HepG2 (cell line): ENCODE data around the gene NAPG. TPM values are rescaled to one million over a fixed set of nuclear protein-coding genes. Genes with fewer than 3 reads are reported as not detected.
A peak's percentile ranks its signal among the peaks of the same experiment; 100 is the strongest.

Source experiments
- GATAD1 ChIP-seq: IDR thresholded peaks from 2 replicates; pipeline ENCODE4 v1.6.1; 2016; ENCODE audit warnings: missing genetic modification reagents, missing compliant biosample characterization
- MYC ChIP-seq: sonication (generic); formaldehyde crosslinking; IDR thresholded peaks from 2 replicates; pipeline ENCODE4 v1.9.0; 2021; ENCODE audit warnings: missing genetic modification reagents, borderline replicate concordance
- NBN ChIP-seq: fragments of 450-650 bp; conservative IDR thresholded peaks from 2 replicates; pipeline ENCODE4 v1.6.1; 2017
- POLR2G ChIP-seq: fragments of 200-400 bp; formaldehyde crosslinking; IDR thresholded peaks from 2 replicates; pipeline ENCODE4 v1.6.1; 2018; ENCODE audit warnings: mild to moderate bottlenecking, low read depth, low read length, moderate library complexity
- RARA ChIP-seq: IDR thresholded peaks from 2 replicates; pipeline ENCODE4 v1.6.1; 2016; ENCODE audit warnings: missing genetic modification reagents, missing compliant biosample characterization
- RFX5 ChIP-seq: IDR thresholded peaks from 2 replicates; pipeline ENCODE4 v1.6.1; 2011; ENCODE audit warnings: low read depth, low read length, improper control_type of control experiment
- SPEN ChIP-seq: sonication (generic); formaldehyde crosslinking; IDR thresholded peaks from 2 replicates; pipeline ENCODE4 v1.5.1; 2020; ENCODE audit warnings: low read depth, mild to moderate bottlenecking, missing genetic modification reagents
- THAP11 ChIP-seq: IDR thresholded peaks from 2 replicates; pipeline ENCODE4 v1.6.1; 2016; ENCODE audit warnings: missing biosample characterization, missing genetic modification reagents
- ZBTB42 ChIP-seq: sonication (generic); formaldehyde crosslinking; IDR thresholded peaks from 2 replicates; pipeline ENCODE4 v1.5.0; 2020; ENCODE audit warnings: mild to moderate bottlenecking, missing genetic modification reagents
- ZFX ChIP-seq: sonication (generic); formaldehyde crosslinking; IDR thresholded peaks from 2 replicates; pipeline ENCODE4 v1.4.0; 2020; ENCODE audit warnings: mild to moderate bottlenecking, low read depth, missing genetic modification reagents, moderate library complexity
- ZNF431 ChIP-seq: sonication (generic); formaldehyde crosslinking; IDR thresholded peaks from 2 replicates; pipeline ENCODE4 v1.9.0; 2022; ENCODE audit warnings: missing genetic modification reagents, low read depth, mild to moderate bottlenecking, borderline replicate concordance
- polyA plus RNA-seq, 8 experiments: library from polyadenylated mRNA; depleted of rRNA in 3 of 8; stranded (reverse) in 7 of 8; unstranded in 1 of 8; fragments of >200 nt; fragmentation: Illumina TruSeq in 4 of 8; extraction: Trizol in 4 of 8; gene quantifications; 2 replicates each; pipeline versions ENCODE4 v1.2.1 to v1.2.3, GENCODE V29; 2011 to 2016; ENCODE audit warnings: low read depth in 4 of 8, missing spikeins in 1 of 8, mixed read lengths in 1 of 8; ENCODE audit not compliant: insufficient read depth in 1 of 8
- total RNA-seq, 5 experiments: library from RNA; depleted of rRNA; stranded (reverse); fragments of >200 nt; fragmentation: Illumina TruSeq; extraction: Trizol; gene quantifications; 2 replicates each; pipeline ENCODE4 v1.2.3, GENCODE V29; 2016; ENCODE audit warnings: low read depth in 1 of 5
- TF ChIP-seq, protein P1 (sequence below): sonication (generic); formaldehyde crosslinking; IDR thresholded peaks from 2 replicates; pipeline ENCODE4 v1.5.1; 2020; ENCODE audit warnings: mild to moderate bottlenecking, missing genetic modification reagents, borderline replicate concordance
- TF ChIP-seq, protein P2 (sequence below): sonication (generic); formaldehyde crosslinking; IDR thresholded peaks from 2 replicates; pipeline ENCODE4 v1.4.0; 2020; ENCODE audit warnings: mild to moderate bottlenecking, missing genetic modification reagents
- TF ChIP-seq, protein P3 (sequence below), 2 experiments: sonication (generic) in 1 of 2; formaldehyde crosslinking in 1 of 2; IDR thresholded peaks; 2 replicates each; pipeline versions ENCODE4 v1.4.0 to v1.6.1; 2018 to 2020; ENCODE audit warnings: missing genetic modification reagents in 2 of 2, borderline replicate concordance in 1 of 2, low read depth in 1 of 2, mild to moderate bottlenecking in 1 of 2, missing biosample characterization in 1 of 2

NAPG gene
- total and polyA plus RNA-seq, 2 of the 13 experiments (the other 11 are each of a cell fraction or from before 2014, with no cell fraction given) = 19.8 to 34.4 TPM

DNA sequence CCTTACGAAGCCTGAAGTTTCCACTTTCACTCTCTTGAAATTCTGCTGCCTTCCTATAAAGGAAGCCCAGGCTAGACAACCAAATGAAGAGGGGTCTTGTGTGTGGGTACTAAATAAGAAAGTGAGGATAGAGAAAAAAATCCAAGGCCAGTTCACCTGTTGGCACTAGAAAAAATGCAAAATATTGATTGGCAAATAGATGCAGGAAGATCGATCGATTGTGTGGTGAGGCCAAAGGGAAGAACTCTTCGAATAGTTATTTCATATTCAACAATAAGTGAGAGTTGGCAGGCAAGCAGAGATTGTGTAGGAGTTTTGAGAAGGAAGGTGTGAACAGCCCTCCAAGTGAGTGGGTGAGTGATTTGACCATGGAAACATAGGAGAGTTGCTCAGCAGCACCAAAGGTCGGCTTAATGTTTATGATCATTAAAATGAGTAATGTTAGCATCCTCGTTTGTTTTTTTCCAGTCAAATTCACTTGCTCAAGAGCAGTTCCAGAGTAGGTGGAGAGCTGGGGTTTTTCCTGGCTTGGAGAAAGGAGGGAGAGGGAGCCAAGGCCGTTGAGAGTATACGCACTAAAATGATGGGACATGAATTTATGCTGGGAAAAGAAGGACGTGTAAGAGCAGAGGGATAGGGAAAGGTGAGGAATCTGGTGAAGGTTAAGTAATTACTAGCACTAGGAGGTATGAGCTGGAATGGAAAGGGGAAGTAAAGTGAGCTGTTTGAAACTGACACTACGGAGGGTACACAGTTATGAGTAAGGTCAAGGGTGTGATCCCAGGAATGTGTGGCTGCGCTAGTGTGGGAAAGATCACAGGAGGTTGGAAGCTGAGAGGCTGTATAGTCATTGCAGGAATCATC, 1.1 kb upstream of the NAPG start (continued):
- TF ChIP-seq, protein P1, sequence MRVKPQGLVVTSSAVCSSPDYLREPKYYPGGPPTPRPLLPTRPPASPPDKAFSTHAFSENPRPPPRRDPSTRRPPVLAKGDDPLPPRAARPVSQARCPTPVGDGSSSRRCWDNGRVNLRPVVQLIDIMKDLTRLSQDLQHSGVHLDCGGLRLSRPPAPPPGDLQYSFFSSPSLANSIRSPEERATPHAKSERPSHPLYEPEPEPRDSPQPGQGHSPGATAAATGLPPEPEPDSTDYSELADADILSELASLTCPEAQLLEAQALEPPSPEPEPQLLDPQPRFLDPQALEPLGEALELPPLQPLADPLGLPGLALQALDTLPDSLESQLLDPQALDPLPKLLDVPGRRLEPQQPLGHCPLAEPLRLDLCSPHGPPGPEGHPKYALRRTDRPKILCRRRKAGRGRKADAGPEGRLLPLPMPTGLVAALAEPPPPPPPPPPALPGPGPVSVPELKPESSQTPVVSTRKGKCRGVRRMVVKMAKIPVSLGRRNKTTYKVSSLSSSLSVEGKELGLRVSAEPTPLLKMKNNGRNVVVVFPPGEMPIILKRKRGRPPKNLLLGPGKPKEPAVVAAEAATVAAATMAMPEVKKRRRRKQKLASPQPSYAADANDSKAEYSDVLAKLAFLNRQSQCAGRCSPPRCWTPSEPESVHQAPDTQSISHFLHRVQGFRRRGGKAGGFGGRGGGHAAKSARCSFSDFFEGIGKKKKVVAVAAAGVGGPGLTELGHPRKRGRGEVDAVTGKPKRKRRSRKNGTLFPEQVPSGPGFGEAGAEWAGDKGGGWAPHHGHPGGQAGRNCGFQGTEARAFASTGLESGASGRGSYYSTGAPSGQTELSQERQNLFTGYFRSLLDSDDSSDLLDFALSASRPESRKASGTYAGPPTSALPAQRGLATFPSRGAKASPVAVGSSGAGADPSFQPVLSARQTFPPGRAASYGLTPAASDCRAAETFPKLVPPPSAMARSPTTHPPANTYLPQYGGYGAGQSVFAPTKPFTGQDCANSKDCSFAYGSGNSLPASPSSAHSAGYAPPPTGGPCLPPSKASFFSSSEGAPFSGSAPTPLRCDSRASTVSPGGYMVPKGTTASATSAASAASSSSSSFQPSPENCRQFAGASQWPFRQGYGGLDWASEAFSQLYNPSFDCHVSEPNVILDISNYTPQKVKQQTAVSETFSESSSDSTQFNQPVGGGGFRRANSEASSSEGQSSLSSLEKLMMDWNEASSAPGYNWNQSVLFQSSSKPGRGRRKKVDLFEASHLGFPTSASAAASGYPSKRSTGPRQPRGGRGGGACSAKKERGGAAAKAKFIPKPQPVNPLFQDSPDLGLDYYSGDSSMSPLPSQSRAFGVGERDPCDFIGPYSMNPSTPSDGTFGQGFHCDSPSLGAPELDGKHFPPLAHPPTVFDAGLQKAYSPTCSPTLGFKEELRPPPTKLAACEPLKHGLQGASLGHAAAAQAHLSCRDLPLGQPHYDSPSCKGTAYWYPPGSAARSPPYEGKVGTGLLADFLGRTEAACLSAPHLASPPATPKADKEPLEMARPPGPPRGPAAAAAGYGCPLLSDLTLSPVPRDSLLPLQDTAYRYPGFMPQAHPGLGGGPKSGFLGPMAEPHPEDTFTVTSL (CRISPR knock-in tag) = no peak
- TF ChIP-seq MYC (CRISPR knock-in tag) (no peak), GATAD1 (CRISPR knock-in tag) (no peak), NBN (no peak), RFX5 (no peak), RARA (peak; percentile 70), ZFX (CRISPR knock-in tag) (no peak), ZNF431 (CRISPR knock-in tag) (0 out of 2 replicates have a peak, but pooled peaks have one; percentile 40), ZBTB42 (CRISPR knock-in tag) (no peak), THAP11 (CRISPR knock-in tag) (no peak), POLR2G (no peak), SPEN (CRISPR knock-in tag) (no peak)
- TF ChIP-seq, protein P2, sequence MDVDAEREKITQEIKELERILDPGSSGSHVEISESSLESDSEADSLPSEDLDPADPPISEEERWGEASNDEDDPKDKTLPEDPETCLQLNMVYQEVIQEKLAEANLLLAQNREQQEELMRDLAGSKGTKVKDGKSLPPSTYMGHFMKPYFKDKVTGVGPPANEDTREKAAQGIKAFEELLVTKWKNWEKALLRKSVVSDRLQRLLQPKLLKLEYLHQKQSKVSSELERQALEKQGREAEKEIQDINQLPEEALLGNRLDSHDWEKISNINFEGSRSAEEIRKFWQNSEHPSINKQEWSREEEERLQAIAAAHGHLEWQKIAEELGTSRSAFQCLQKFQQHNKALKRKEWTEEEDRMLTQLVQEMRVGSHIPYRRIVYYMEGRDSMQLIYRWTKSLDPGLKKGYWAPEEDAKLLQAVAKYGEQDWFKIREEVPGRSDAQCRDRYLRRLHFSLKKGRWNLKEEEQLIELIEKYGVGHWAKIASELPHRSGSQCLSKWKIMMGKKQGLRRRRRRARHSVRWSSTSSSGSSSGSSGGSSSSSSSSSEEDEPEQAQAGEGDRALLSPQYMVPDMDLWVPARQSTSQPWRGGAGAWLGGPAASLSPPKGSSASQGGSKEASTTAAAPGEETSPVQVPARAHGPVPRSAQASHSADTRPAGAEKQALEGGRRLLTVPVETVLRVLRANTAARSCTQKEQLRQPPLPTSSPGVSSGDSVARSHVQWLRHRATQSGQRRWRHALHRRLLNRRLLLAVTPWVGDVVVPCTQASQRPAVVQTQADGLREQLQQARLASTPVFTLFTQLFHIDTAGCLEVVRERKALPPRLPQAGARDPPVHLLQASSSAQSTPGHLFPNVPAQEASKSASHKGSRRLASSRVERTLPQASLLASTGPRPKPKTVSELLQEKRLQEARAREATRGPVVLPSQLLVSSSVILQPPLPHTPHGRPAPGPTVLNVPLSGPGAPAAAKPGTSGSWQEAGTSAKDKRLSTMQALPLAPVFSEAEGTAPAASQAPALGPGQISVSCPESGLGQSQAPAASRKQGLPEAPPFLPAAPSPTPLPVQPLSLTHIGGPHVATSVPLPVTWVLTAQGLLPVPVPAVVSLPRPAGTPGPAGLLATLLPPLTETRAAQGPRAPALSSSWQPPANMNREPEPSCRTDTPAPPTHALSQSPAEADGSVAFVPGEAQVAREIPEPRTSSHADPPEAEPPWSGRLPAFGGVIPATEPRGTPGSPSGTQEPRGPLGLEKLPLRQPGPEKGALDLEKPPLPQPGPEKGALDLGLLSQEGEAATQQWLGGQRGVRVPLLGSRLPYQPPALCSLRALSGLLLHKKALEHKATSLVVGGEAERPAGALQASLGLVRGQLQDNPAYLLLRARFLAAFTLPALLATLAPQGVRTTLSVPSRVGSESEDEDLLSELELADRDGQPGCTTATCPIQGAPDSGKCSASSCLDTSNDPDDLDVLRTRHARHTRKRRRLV (CRISPR knock-in tag) = no peak
- TF ChIP-seq, protein P3, sequence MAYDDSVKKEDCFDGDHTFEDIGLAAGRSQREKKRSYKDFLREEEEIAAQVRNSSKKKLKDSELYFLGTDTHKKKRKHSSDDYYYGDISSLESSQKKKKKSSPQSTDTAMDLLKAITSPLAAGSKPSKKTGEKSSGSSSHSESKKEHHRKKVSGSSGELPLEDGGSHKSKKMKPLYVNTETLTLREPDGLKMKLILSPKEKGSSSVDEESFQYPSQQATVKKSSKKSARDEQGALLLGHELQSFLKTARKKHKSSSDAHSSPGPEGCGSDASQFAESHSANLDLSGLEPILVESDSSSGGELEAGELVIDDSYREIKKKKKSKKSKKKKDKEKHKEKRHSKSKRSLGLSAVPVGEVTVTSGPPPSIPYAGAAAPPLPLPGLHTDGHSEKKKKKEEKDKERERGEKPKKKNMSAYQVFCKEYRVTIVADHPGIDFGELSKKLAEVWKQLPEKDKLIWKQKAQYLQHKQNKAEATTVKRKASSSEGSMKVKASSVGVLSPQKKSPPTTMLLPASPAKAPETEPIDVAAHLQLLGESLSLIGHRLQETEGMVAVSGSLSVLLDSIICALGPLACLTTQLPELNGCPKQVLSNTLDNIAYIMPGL (CRISPR knock-in tag; IDR thresholded peaks at IDR 0.05; ENCODE audit: borderline replicate concordance in 1 of 2, low read depth in 1 of 2) = no peak; a peak in 1 of 4 replicates
